ENCODE results near the gene MCC.

- TF ChIP-seq, protein P1, sequence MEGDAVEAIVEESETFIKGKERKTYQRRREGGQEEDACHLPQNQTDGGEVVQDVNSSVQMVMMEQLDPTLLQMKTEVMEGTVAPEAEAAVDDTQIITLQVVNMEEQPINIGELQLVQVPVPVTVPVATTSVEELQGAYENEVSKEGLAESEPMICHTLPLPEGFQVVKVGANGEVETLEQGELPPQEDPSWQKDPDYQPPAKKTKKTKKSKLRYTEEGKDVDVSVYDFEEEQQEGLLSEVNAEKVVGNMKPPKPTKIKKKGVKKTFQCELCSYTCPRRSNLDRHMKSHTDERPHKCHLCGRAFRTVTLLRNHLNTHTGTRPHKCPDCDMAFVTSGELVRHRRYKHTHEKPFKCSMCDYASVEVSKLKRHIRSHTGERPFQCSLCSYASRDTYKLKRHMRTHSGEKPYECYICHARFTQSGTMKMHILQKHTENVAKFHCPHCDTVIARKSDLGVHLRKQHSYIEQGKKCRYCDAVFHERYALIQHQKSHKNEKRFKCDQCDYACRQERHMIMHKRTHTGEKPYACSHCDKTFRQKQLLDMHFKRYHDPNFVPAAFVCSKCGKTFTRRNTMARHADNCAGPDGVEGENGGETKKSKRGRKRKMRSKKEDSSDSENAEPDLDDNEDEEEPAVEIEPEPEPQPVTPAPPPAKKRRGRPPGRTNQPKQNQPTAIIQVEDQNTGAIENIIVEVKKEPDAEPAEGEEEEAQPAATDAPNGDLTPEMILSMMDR (conservative IDR thresholded peaks at IDR 0.05; ENCODE audit: low read depth, low read length), result no peak
- no peak for TF ChIP-seq EZH2 (IDR thresholded peaks at IDR 0.05; ENCODE audit: borderline replicate concordance, low read depth, low read length, poor library complexity, severe bottlenecking)
These were observed 373.7 kb downstream of the MCC start for GRCh38 chr5:113114559-113114958.

Measured in A673 (cell line).